ENCODE results near the gene GLTP.
A peak's percentile ranks its signal among the peaks of the same experiment; 100 is the strongest.
"Not testable (repeated sequence)": the region's sequence is repeated elsewhere in the genome, so short reads cannot be mapped to it uniquely, and the experiment has no call there.

GLTP gene

GRCh38 chr12:109902891-109903418, 22.6 kb upstream of the GLTP start:
- no peak for DNase-seq

GRCh38 chr12:109900752-109901580, 20.6 kb upstream of the GLTP start:
- DNase-seq = peak in 4 of 58 donors; percentile 12 to 33 (median 30)

GRCh38 chr12:109899783-109900751, 19.7 kb upstream of the GLTP start, which contains the start of gene TCHP:
Gene TCHP (plus strand): TSS chr12:109900274. CDS start chr12:109903027, 2,753 bp downstream.
- peak; percentile 18 to 91 (median 80) for DNase-seq

GRCh38 chr12:109899345-109899744, 19.0 kb upstream of the GLTP start:
- not testable (repeated sequence) for DNase-seq

GRCh38 chr12:109897029-109897428, 16.7 kb upstream of the GLTP start:
- DNase-seq = no peak

- DNase-seq = no peak
Observed at GRCh38 chr12:109896188-109896587, 15.8 kb upstream of the GLTP start.

GRCh38 chr12:109894939-109895338, 14.6 kb upstream of the GLTP start:
- no peak for DNase-seq

GRCh38 chr12:109893261-109893995, 13.1 kb upstream of the GLTP start:
- no peak for DNase-seq

GRCh38 chr12:109892748-109893147, 12.4 kb upstream of the GLTP start:
- no peak for DNase-seq

GRCh38 chr12:109892165-109892715, 11.9 kb upstream of the GLTP start:
- DNase-seq = no peak

GRCh38 chr12:109891731-109892130, 11.4 kb upstream of the GLTP start:
- DNase-seq = not testable (repeated sequence)

GRCh38 chr12:109890620-109891170, 10.4 kb upstream of the GLTP start:
- no peak for DNase-seq

GRCh38 chr12:109888179-109889020, 8.1 kb upstream of the GLTP start:
- DNase-seq = no peak

GRCh38 chr12:109885616-109886015, 5.3 kb upstream of the GLTP start:
- DNase-seq = no peak

- no peak for DNase-seq
Observed at GRCh38 chr12:109883461-109883860, 3.1 kb upstream of the GLTP start.

GRCh38 chr12:109881752-109882151, 1.4 kb upstream of the GLTP start:
- no peak for DNase-seq

- DNase-seq = no peak
Observed at GRCh38 chr12:109880938-109881337, 597 bp upstream of the GLTP start.

GRCh38 chr12:109879351-109880042, 844 bp downstream of the GLTP start:
- peak in 15 of 58 donors; percentile 4 to 55 (median 33) for DNase-seq

- peak in 1 of 58 donors; percentile 23 for DNase-seq
Observed at GRCh38 chr12:109878749-109879148, 1.6 kb downstream of the GLTP start.
